ENCODE results near the gene UBE2A.
A peak's percentile ranks its signal among the peaks of the same experiment; 100 is the strongest.

UBE2A gene

DNA sequence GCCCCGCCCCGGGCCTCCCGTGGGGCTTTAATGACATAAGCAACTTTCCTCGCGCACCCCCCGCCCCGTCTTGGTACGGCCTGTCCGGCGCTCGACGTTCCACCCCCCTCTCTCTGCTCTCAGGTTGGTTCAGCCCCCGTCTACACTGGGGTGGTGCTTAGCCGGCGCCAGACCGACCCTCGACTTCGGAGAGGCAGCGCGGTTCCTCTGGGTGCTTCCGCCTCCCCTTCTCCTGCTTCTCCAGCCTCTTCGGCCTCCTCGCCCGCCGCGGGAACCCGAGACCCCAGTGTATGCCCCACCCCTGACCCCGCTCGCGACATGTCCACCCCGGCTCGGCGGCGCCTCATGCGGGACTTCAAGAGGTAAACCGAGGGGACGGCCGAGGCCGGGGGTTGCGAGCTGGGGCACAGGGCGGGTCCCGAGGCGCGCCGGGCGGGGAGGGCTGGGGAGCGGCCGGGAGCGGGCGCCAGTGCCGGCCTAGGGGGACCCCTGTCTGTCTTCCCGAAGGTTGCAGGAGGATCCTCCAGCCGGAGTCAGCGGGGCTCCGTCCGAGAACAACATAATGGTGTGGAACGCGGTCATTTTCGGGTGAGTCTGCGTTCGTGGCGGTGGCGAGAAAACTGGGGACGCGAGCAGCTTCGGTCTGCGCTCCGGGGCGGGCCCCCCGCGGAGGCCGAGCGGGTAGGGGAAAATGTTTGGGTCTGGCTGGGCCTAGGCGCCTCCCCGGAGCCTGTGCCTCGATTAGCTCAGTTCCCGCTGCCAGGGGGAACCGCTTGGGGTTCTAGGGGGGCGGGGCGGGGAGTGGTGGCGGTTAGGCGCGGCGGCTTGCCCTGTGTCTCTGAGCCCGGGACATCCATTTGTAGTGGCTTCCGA is at the start of gene UBE2A:
TSS of gene UBE2A (plus strand) at position 170 of the 873 bp plus-strand sequence. CDS start at position 319, 149 bp downstream.
- DNase-seq (ENCODE audit: low spot score) (peak; percentile 79), FAIRE-seq (no peak)

DNA sequence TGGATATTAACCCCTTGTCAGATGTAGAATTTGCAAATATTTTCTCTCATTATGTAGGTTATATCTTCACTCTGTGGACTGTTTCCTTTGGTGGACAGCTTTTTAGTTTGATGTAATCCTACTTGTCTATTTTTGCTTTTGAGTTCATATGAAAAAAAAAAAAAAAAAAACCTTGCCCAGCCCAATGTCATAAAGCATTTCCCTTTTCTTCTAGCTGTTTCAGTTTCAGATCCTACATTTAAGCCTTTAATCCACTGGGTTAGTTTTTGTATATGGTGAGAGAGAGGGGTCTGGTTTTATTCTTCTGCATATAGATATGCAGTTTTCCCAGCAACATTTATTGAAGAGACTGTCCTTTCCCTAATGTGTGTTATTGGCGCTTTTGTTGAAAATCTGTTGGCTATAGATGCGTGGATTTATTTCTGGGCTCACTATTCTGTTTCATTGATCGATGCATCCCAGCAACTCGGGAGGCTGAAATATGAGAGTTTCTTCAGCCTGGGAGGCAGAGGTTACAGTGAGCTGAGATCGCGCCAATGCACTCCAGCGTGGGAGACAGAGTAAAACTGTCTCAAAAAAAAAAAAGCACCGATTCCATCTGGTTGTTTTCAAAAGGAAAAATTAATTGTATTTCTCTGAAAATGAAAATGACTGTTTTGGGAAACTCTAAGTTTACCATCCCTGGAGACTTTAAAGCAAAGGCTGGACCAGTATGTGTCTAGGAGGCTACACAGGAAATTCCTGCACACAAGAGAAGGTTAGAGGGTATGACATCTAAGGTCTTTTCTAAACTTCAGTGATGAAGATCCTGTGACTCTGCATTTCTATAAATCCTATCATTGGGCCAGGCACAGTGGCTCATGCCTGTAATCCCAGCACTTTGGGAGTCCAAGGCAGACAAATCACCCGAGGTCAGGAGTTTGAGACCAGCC is 44.8 kb upstream of the UBE2A start:
- DNase-seq (ENCODE audit: low spot score): no peak
- no peak for FAIRE-seq

DNA sequence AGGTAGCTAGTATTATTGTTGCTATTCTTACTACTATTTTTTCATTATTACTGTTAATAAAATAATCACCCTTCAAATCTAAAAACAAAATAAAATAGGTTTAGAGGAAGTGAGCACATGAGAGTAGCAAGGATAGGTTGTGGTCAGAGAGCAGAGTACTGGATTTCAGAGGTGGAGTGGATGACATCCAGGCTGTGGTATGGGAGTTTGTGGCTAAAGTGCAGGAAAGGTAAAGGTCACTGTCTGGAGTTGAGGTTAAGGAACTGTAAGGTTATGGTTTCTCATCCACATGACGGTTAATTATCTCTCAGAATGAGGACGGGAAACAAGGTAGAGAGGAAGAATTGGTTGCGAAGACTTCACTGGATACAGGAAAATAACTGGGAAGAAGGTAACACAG is 36.9 kb upstream of the UBE2A start:
- FAIRE-seq (no peak), DNase-seq (ENCODE audit: low spot score) (no peak)

DNA sequence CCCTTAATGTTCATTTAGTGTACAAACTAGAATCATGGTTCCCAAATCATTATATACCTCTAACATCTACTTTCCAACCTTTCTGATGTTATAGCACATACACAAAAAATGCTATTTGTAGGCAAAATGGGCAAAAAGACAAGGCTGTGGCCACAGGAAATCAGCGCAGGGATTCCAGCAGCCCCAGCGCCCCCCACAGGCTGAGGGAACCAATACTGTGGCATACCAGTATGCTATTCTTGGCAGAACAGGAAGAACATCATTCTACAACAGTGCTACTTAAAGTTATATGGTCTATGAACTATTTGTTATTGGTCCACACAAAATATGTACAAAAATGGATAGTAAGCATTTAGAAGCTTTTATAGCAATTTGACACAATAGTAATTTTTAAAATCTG is 34.5 kb upstream of the UBE2A start:
- FAIRE-seq (no peak), DNase-seq (ENCODE audit: low spot score) (no peak)

DNA sequence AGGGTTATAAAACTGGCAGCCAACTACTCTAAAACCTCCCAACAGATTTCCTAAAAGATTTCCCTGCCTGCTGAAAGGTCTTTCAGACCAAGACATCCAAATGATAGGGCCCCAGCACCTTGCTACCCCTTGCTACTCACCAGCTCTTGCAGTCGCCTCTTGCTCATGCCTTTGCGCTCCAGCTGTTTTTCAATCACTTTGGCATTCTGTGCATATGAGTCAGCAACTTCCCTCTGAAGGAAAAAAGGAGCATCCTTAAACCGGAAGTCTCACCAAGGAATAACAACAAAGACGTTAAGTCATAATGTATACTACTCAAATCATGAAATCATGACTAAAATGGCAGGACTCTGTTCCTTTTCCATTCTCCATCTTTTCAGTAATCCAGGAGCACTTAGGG is 33.2 kb upstream of the UBE2A start:
- FAIRE-seq (no peak), DNase-seq (ENCODE audit: low spot score) (peak; percentile 19)

DNA sequence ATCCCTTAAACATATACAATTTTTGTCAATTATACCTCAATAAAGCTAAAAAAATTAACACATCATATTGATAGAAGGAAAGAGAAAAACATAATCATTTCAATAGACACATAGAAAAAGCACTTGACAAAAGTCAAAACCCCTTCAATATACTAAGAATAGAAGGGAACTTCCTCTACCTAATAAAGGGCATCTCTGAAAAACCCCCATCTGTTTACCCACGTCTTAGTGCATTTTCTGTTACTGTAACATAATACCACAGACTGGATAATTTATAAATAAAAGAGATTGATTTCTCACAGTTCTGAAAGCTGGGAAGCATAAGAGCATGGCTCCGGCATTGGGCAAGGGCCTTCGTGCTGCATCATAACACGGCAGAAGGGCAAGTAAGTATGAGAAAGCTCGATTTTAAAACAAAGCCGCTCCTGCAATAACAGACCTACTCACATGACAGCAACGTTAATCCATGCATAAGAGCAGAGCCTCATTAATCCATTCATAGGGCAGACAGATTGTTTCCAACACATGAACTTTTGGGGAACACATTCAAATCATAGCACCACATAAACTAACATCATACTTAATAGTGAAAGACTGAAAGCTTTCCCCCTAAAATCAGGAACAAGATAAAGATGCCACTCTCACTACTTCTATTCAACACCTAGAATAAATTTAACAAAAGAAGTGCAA is 24.9 kb upstream of the UBE2A start:
- DNase-seq (ENCODE audit: low spot score): no peak
- no peak for FAIRE-seq

DNA sequence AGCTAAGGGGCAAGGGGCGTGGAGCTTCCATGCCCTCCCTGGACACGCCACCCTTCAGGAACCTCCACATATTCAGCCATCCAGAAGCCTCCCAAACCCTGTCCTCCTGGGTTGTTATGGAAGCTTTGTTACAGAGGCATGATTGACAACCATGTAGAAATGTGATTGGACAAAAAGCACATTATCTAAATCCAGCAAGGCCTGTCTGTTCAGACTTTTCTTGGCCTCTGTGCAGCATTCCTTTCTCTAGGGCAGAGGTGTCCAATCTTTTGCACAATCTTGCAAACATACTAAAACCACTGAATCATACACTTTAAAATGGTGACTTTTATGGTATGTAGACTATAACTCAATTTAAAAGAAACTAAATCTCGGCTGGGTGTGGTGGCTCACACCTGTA is 21.9 kb upstream of the UBE2A start:
- DNase-seq (ENCODE audit: low spot score) (no peak), FAIRE-seq (no peak)

DNA sequence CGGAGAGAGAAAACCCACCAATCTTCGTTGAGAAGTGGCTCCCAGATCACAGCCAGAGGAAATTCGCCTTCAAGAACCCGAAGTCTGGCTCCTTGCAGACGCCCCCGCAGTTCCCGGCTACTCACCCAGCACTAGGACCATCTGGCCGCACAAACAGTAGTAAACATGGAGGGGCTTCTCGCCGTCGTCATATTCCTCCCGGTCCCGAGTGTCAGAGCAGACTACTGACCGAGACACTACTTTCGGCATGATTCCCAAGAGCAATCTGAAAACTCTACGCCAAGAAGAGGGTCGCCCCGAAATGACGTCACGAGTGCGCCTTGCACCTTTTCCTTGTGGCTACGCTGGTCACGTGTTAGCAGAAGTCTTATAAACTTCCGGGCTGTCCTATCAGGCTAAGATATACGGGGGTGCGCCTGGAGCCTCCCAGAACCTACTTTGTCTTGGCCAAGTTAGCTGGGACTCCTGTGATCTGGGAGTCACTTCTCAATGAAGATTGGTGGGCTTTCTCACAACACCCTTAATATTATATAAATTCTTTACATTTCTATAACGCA is 9.2 kb upstream of the UBE2A start, which contains the start of gene STEEP1:
TSS of gene STEEP1 (minus strand) at position 303 of the 557 bp plus-strand sequence. CDS start at position 249, 54 bp downstream.
- FAIRE-seq (no peak), DNase-seq (ENCODE audit: low spot score) (peak; percentile 74)

DNA sequence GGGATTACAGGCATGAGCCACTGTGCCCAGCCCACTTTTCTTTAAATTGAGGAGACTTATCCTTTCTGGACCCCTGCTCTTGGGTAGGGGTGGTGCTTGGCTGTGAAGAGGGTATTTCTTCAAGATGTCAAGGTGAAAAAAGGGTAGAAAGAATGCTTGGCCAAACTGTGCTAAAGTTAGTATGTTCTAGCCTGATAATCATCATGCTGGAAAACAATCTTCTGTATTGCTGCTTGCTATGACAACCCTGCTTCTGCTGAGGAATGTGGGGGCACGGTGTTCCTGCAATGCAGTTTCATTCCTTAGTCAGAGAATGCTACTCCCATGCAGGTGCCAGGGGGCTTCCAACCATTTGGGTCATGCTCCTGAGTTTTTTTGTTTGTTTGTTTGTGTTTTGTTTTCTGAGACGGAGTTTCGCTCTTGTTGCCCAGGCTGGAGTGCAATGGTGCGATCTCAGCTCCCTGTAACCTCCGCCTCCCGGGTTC is 4.0 kb upstream of the UBE2A start:
- no peak for DNase-seq (ENCODE audit: low spot score)
- no peak for FAIRE-seq

DNA sequence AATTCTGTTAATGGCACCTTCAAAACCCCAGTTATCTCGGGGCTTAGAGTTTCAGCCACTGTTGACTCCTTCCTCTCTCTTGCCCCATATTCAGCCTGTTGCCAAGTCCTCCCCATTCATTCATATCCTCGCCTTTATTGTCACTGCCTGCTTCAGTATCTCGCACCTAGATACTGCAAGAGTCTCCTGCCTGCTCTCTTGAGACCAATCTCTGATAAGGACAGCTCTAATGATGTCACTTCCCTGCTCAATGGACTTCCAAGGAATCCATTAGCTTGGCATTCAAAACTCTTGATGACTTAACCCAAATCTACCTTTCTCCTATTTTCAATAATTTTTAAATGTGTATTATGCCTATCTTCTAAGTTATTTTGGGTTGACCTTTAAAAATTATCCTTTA is 1.1 kb upstream of the UBE2A start:
- FAIRE-seq (no peak), DNase-seq (ENCODE audit: low spot score) (no peak)

DNA sequence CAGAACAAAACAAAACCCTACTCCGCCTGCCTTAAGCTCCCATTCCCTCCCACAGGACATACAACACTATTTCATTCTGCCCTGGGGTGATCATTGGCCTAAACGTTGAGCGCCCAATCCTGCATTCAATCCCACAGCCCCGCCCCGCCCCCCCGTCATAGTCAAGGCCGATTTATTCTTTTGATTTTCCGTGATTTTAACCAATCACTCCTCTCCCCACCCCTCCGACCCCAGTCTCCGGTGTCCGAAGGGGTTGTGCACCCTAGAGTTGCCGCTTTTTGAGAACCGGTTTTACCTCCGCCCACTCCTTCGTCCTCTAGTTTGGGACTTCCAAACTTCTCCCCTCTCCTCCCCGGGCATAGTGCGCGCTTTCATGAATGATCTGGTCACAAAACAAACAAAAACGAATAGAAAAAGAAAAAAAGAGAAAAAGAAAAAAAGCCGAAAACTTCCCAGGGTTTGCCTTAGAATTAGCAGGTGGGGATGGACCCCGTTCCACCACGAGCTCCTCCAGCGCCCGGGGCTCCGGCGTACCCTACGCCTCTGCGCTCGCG is 446 bp upstream of the UBE2A start:
- peak; percentile 6 for DNase-seq (ENCODE audit: low spot score)
- FAIRE-seq: no peak

DNA sequence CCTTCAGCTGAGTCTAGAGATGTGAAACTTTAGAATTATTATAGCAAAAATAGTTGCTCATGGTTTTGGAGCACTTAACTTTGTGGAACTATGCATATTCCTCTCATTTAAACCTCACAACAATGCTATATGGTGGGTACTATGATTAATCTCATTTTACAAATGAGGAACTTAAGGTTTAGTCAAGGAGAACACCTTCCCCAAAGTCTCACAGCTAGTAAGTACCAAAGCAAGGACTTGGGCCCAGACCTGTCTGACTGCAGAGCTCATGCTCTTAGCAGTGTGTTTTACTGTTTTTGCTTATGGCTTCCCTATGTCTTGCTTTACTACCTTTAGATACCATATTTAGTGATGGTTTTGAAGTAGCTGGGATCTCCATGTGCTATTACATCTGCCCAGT is 5.1 kb downstream of the UBE2A start:
- FAIRE-seq (no peak), DNase-seq (ENCODE audit: low spot score) (no peak)

DNA sequence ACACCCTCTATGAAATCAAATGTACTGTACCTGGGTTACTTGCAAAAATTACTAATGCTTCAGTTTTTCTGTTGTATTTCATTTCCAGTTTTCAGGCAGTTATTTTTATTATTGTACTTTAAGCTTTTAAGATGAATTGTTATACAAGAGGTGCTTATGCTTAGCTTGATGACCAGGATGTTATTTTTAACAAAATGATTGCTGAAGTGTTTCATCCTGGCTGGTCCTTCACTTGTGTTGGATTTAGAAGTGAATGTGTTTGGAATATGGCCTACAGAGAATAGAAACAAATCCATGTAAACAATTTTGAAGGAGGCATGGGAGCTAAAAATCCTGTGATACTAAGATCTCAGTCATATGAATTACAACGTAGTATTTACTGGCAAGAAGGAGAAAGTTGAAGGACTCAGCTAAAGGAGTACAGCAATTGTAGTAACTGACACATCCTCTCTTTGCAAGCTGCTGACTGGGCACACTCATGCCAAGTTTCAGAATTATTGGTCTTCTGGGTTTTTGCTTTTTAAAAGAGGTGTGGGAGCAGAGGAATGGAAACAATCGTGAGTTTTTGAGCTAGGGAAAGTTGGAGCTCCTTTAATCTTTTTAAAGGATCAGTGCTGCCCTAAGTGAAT is 9.2 kb downstream of the UBE2A start:
- no peak for DNase-seq (ENCODE audit: low spot score)
- FAIRE-seq: no peak

DNA sequence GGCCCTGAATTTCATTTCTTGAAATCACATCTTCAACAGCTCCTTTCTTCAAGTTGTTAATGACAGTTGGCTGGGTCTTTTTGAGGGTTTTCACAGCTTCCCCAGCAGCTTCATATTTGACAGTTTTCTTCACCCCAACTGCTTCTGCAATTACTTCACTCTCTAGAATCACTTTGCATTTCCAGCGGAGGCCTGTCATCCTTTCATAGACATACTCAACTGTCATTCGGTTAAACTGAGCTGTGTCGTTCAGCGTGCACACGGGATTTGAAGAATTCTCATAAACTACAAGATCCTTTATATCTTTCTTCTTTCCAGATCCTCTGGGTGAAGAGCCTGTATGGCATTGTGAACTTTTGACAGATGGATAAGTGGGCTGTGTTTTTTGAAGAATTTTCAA is 15.4 kb downstream of the UBE2A start:
- FAIRE-seq (no peak), DNase-seq (ENCODE audit: low spot score) (no peak)

DNA sequence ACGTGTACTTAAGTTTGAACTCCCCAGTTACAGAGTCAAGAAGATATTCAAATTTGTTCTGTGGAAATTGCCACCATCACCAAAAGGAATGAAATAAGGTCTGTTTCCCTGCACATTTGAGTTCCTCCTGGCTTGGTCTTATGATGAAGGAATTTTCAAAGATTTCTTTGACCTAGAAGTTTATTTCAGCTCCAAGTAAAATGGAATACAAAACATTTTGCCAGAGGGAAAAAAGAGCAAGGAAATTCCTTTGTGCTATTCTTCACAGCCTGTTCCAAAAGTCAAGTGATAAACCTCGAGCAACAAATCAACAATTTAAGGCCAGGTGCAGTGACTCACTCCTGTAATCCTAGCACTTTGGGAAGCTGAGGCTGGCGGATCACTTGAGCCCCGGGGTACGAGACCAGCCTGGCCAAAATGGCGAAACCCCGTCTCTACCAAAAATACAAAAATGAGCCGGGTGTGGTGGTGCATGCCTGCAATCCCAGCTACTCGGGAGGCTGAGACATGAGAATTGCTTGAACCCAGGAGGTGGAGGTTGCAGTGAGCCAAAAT is 28.4 kb downstream of the UBE2A start:
- DNase-seq (ENCODE audit: low spot score) (no peak), FAIRE-seq (no peak)

DNA sequence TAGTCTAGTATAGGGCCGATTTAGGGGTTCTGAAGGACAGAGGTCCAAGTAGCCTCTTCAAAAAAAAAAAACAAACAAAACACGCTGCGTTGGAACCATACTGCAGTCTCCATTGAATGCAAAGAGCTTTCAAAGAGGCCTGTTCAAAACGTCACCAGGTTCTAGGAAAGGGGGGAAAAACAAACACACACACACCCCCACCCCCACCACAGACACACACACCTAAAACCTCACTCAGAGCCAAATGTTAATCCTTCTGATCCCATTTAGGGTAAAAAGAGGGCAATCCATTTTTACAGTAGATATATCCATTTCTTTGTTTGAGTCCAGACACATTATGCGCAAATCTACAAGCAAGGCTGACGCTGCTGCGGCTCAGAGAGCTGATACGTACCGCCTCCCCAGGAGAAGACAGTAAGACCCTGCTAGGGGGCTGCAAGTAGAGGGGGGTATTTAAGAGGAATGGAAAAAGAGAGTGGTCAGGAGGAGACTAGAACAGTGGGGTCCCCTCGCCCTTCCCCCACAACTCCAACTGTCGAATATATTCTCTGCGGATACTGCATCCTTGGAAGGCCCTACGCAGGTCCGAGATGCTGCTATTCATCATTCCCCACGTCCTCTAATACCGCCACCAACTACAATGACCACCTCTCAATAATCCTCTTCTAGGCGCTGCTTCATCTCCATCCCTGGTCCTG is 30.6 kb downstream of the UBE2A start:
- FAIRE-seq: no peak

DNA sequence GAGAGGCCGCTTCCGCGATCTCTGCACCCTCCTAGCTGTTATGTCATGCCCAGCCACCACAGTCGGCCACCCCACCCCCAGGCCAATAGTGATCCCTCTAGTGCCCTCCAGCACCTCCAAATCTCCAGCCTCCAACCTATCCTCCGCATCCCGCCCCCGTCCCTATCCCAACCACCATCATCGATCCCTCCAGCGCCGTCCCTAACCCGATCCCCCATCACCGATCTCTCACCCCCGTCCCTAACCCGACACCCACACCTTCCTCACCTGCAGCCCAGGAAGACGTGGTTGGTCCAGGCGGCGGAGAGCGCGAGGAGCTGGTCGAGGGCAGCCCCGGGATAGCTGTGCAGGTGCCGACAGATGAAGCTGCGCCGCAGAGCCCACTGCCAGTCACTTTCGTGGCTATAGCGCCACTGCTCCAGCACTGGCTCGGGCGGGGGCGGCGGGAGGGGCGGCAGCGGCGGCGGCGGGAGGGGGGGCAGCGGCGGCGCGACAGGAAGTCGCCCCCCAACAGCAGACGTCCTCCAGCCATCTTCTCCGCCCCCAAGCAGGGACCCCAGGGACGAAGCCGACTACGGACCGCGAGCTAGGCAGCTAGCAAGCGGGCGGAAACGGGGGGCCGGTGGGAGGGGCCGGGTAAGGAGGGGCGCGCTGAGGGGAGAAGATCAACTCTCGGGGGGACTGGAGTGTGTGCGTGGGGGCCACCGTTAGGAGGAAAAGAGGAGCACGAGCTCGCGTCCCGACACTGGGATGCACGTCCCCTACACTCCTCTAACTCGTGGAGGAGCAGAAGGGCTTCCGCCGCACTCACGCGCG is 31.3 kb downstream of the UBE2A start:
- FAIRE-seq (no peak), DNase-seq (ENCODE audit: low spot score) (peak; percentile 10)

More for the DNA sequence above, 30.6 kb downstream of the UBE2A start:
- DNase-seq (ENCODE audit: low spot score): no peak

DNA sequence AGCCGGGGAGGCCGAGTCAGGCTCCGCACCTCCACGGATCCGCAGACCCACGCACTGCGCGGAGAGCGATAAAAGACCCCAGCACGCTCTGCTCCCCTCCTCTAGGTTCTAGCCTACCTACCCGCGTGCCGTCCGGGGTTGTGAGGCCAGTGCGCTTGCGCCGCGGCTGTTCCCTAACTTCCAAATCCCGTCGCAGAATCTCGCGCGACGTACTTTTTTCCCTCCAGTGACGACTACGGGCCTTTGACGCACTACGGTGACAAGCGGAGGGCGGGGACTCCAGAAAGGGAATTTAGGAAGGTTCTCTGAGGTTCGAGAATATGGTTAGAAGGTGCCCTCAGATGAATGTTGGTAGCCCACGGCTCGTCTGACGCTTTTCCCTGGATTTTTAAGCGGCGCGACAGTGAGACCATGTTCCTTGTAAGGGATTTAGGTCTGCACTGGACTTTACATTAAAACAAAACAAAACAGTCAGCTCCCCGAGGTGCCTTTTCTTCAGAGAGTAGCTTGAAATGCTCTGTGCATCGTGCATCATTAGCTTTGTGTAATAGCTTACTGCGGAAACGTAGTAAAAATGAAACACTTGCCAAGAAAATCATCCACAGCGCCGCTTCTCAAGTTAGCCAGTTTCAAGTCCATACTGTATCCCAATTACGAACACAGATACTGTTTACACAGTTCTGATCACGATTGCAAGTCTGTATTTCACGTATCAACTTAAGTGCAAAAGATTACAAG is 32.1 kb downstream of the UBE2A start, which contains the start of gene NKRF:
TSS of gene NKRF (minus strand) at position 145 of the 738 bp plus-strand sequence.
- FAIRE-seq (no peak), DNase-seq (ENCODE audit: low spot score) (peak; percentile 71)

Measured in urothelium cell line (cell line).